MCF 10A (cell line): ENCODE data around the gene PTGDR2. TPM values are rescaled to one million over a fixed set of nuclear protein-coding genes. Genes with fewer than 3 reads are reported as not detected.

ENCODE experiments used
- BruUV-seq: library from RNA; stranded (reverse); fragments of 400-500 nt; replicated peaks from 2 replicates; lab custom pipeline; 2021; lab: Mats Ljungman, UMichigan
- CTCF ChIA-PET: fragments of 300-600 bp; sonication (Branson Sonifier 250); formaldehyde crosslinking; extraction: SDS; loops from one replicate; lab custom pipeline; 2021; ENCODE audit warnings: antibody characterized with exemption, inconsistent platforms; lab: Yijun Ruan, JAX
- POLR2A ChIA-PET: fragments of 300-600, 350-650 bp; sonication (Branson Sonifier 250); formaldehyde crosslinking; extraction: SDS; loops from one replicate; lab custom pipeline; 2020; ENCODE audit warnings: antibody characterized with exemption, inconsistent platforms; lab: Yijun Ruan, JAX
- DNase-seq: peaks from one replicate; pipeline ENCODE4 v3.0.0-alpha.2; 2018; ENCODE audit not compliant: unreplicated experiment
- H3K27ac Mint-ChIP-seq: one replicate; pipeline ENCODE4 v1.8.0; 2022; ENCODE audit warnings: mild to moderate bottlenecking, low read depth, mixed read lengths; ENCODE audit not compliant: unreplicated experiment
- H3K27me3 Mint-ChIP-seq: one replicate; pipeline ENCODE4 v1.8.0; 2022; ENCODE audit warnings: mixed read lengths; ENCODE audit not compliant: insufficient read depth, unreplicated experiment
- H3K36me3 Mint-ChIP-seq: one replicate; pipeline ENCODE4 v1.8.0; 2022; ENCODE audit warnings: mild to moderate bottlenecking, moderate library complexity, mixed read lengths; ENCODE audit not compliant: insufficient read depth, unreplicated experiment
- H3K4me1 Mint-ChIP-seq: one replicate; pipeline ENCODE4 v1.8.0; 2022; ENCODE audit warnings: mixed read lengths; ENCODE audit not compliant: insufficient read depth, unreplicated experiment
- H3K4me3 Mint-ChIP-seq: one replicate; pipeline ENCODE4 v1.8.0; 2022; ENCODE audit warnings: mild to moderate bottlenecking, moderate library complexity, mixed read lengths; ENCODE audit not compliant: unreplicated experiment
- H3K9me3 Mint-ChIP-seq: one replicate; pipeline ENCODE4 v1.8.0; 2022; ENCODE audit warnings: mixed read lengths; ENCODE audit not compliant: unreplicated experiment
- CTCF ChIP-seq: fragments of 200-600 bp; IDR thresholded peaks from one replicate; pipeline ENCODE4 v1.8.0; 2022; ENCODE audit warnings: antibody characterized with exemption, mild to moderate bottlenecking; ENCODE audit not compliant: unreplicated experiment
- intact Hi-C: fragments of 100-400 bp; cut with micrococcal nuclease; formaldehyde crosslinking; loops from 2 replicates; pipeline ENCODE4 v1.14.1; 2022
- total RNA-seq: library from RNA; stranded (reverse); gene quantifications from 2 replicates; pipeline ENCODE4 v1.2.3, GENCODE V29; 2022

PTGDR2 gene
- total RNA-seq, 1 experiment from 2014 or later, result not detected

- Mint-ChIP-seq H3K27me3 (peaks cover 20% of the 10 kb centered on the region), H3K4me3 (no peak overlapping the region), H3K27ac (no peak overlapping the region), H3K9me3 (no peaks in the 10 kb centered on the region), H3K4me1 (no peaks in the 10 kb centered on the region), H3K36me3 (no peaks in the 10 kb centered on the region)
- POLR2A ChIA-PET, result no interaction called here
- BruUV-seq, result no TSS peak
- TF ChIP-seq CTCF, result no peak
- CTCF ChIA-PET, result interaction anchor here (0.6 to 2.0 kb wide), 7 partner anchors 20 to 37 kb away, joined by 3 to 8 read pairs (median 5); no protein-coding TSS in a partner anchor
- DNase-seq, result no peak
- intact Hi-C loops, result no loop called here
Observed at GRCh38 chr11:60867871-60868681, 12.3 kb upstream of the PTGDR2 start.

GRCh38 chr11:60866911-60867870 lies 11.4 kb upstream of the PTGDR2 start, which contains the start of gene ZP1:
ZP1 (plus strand) TSS chr11:60867542; CDS start chr11:60867562, 20 bp downstream.
- DNase-seq, result no peak
- ChIA-PET CTCF (interaction anchor here (0.6 to 2.0 kb wide), 7 partner anchors 20 to 262 kb away, joined by 3 to 8 read pairs (median 4); no protein-coding TSS in a partner anchor), POLR2A (no interaction called here)
- H3K9me3 Mint-ChIP-seq, result no peaks in the 10 kb centered on the region
- H3K36me3 Mint-ChIP-seq, result no peaks in the 10 kb centered on the region
- peaks cover 29% of the 10 kb centered on the region for H3K27me3 Mint-ChIP-seq
- H3K4me3 Mint-ChIP-seq, result no peak within 1 kb of the TSS
- no peak within 1 kb of the TSS for H3K27ac Mint-ChIP-seq
- no TSS peak for BruUV-seq
- H3K4me1 Mint-ChIP-seq, result no peaks in the 10 kb centered on the region
- TF ChIP-seq CTCF, result no peak
- intact Hi-C loops, result no loop called here

DNA sequence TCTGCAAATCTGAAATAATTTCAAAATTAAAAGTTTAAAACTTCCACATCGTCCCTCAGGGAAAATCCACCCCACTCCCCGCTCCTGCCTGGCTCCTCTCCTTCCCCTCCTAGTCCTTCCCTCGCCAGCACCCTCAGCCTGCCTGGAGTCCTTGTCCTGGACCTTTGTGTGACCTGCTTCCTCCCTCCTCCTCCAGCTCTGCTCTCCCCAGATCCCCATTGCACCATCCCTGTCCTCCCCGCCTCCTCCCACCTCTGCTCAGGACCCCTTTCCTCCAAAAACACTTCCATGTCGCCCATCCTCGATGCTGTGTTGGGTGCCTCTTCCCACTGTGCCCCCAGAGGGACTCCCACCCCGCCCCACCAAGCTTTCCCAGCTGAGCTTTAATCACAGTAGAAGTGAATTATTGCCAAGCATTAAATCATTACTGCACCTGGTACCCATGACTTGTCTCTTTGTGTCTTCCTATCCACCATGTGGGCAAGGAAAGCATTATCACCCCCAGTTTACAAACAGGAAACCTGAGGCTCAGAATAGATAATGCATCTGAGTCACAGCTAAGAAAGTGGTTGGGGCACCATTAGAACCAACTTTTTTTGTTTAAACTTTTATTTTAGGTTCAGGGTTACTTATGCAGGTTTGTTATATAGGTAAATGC lies 9.2 kb upstream of the PTGDR2 start:
- H3K36me3 Mint-ChIP-seq, result no peaks in the 10 kb centered on the region
- no TSS peak for BruUV-seq
- peaks cover 32% of the 10 kb centered on the region for H3K27me3 Mint-ChIP-seq
- DNase-seq, result no peak
- no peak overlapping the region for H3K27ac Mint-ChIP-seq
- no peaks in the 10 kb centered on the region for H3K9me3 Mint-ChIP-seq
- POLR2A ChIA-PET, result interaction anchor here (0.7 kb wide), 1 partner anchor 36 kb away, joined by 3 read pairs; no protein-coding TSS in a partner anchor
- CTCF ChIA-PET, result interaction anchor here (0.7 kb wide), 2 partner anchors 848 to 1012 kb away, joined by 3 to 4 read pairs; no protein-coding TSS in a partner anchor
- intact Hi-C loops, result no loop called here
- no peaks in the 10 kb centered on the region for H3K4me1 Mint-ChIP-seq
- TF ChIP-seq CTCF, result no peak
- no peak overlapping the region for H3K4me3 Mint-ChIP-seq
